Activated naive CD4-positive, alpha-beta T cell treated with anti-CD3 and anti-CD28 coated beads, Interleukin-2, amount 50 U/mL, for 24 hours (primary cell): ENCODE results near the gene IL12RB2.
"Not testable (repeated sequence)": the region's sequence is repeated elsewhere in the genome, so short reads cannot be mapped to it uniquely, and the experiment has no call there.

Experiments used
- H3K27ac Mint-ChIP-seq: one replicate; pipeline ENCODE4 v1.8.0; 2021; ENCODE audit warnings: mild to moderate bottlenecking, mixed read lengths
- H3K27me3 Mint-ChIP-seq: one replicate; pipeline ENCODE4 v1.8.0; 2021; ENCODE audit warnings: mixed read lengths
- H3K36me3 Mint-ChIP-seq: one replicate; pipeline ENCODE4 v1.8.0; 2021; ENCODE audit warnings: mixed read lengths
- H3K4me1 Mint-ChIP-seq: one replicate; pipeline ENCODE4 v1.8.0; 2021; ENCODE audit warnings: mixed read lengths
- H3K4me3 Mint-ChIP-seq: one replicate; pipeline ENCODE4 v1.8.0; 2021; ENCODE audit warnings: mild to moderate bottlenecking, mixed read lengths
- H3K9me3 Mint-ChIP-seq: one replicate; pipeline ENCODE4 v1.8.0; 2021; ENCODE audit warnings: mixed read lengths

Gene IL12RB2

GRCh38 chr1:67440339-67440738 is 132.7 kb downstream of the IL12RB2 start:
- H3K36me3 Mint-ChIP-seq = no peaks in the 10 kb centered on the region
- H3K9me3 Mint-ChIP-seq = no peaks in the 10 kb centered on the region
- no peaks in the 10 kb centered on the region for H3K27me3 Mint-ChIP-seq
- peak overlapping the region; percentile 9 for H3K27ac Mint-ChIP-seq
- H3K4me1 Mint-ChIP-seq = peaks cover 18% of the 10 kb centered on the region
- H3K4me3 Mint-ChIP-seq = no peak overlapping the region

- peaks cover 19% of the 10 kb centered on the region for H3K4me1 Mint-ChIP-seq
- H3K36me3 Mint-ChIP-seq = no peaks in the 10 kb centered on the region
- no peaks in the 10 kb centered on the region for H3K9me3 Mint-ChIP-seq
- peak overlapping the region; percentile 73 for H3K27ac Mint-ChIP-seq
- no peaks in the 10 kb centered on the region for H3K27me3 Mint-ChIP-seq
- peak overlapping the region; percentile 73 for H3K4me3 Mint-ChIP-seq
Observed at GRCh38 chr1:67441183-67441582, 133.5 kb downstream of the IL12RB2 start.

- Mint-ChIP-seq H3K9me3 (no peaks in the 10 kb centered on the region), H3K4me3 (no peak overlapping the region), H3K27ac (peak overlapping the region; percentile 44), H3K4me1 (peaks cover 25% of the 10 kb centered on the region), H3K27me3 (no peaks in the 10 kb centered on the region), H3K36me3 (no peaks in the 10 kb centered on the region)
Observed at GRCh38 chr1:67441739-67442281, 134.1 kb downstream of the IL12RB2 start.

GRCh38 chr1:67446014-67446413 is 138.3 kb downstream of the IL12RB2 start:
- not testable (repeated sequence) for H3K36me3 Mint-ChIP-seq, H3K9me3 Mint-ChIP-seq, H3K27ac Mint-ChIP-seq, H3K4me3 Mint-ChIP-seq, H3K27me3 Mint-ChIP-seq
- H3K4me1 Mint-ChIP-seq = peaks cover 23% of the 10 kb centered on the region
